H9 (cell line): ENCODE measurements around the gene DNASE1L3. TPM values are rescaled to one million over a fixed set of nuclear protein-coding genes. Genes with fewer than 3 reads are reported as not detected.

Experiments used
- DNase-seq: peaks from one replicate; pipeline ENCODE4 v3.0.0-alpha.2; 2017
- H2AFZ ChIP-seq: one replicate; pipeline ENCODE4 v1.6.1; 2013; ENCODE audit warnings: mild to moderate bottlenecking, low read length, control low read depth, moderate library complexity
- H2AK5ac ChIP-seq: 2 replicates; pipeline ENCODE4 v1.6.1; 2013; ENCODE audit warnings: low read length, control low read depth, mixed read lengths; ENCODE audit not compliant: insufficient read length
- H2BK120ac ChIP-seq: one replicate; pipeline ENCODE4 v1.6.1; 2013; ENCODE audit warnings: low read depth, mild to moderate bottlenecking, low read length, control low read depth, inconsistent platforms; ENCODE audit not compliant: poor library complexity, severe bottlenecking
- H2BK12ac ChIP-seq: 2 replicates; pipeline ENCODE4 v1.6.1; 2013; ENCODE audit warnings: low read length, control low read depth, mixed read lengths, low read depth; ENCODE audit not compliant: insufficient read length
- H2BK15ac ChIP-seq: 2 replicates; pipeline ENCODE4 v1.6.1; 2013; ENCODE audit warnings: low read depth, low read length, control low read depth
- H2BK20ac ChIP-seq: one replicate; pipeline ENCODE4 v1.6.1; 2013; ENCODE audit warnings: low read depth, mild to moderate bottlenecking, low read length, control low read depth, inconsistent platforms; ENCODE audit not compliant: poor library complexity, severe bottlenecking
- H2BK5ac ChIP-seq: 2 replicates; pipeline ENCODE4 v1.6.1; 2013; ENCODE audit warnings: low read length, control low read depth, mixed read lengths; ENCODE audit not compliant: insufficient read length
- H3K14ac ChIP-seq: 2 replicates; pipeline ENCODE4 v1.6.1; 2013; ENCODE audit warnings: low read length, control low read depth; ENCODE audit not compliant: insufficient read depth
- H3K18ac ChIP-seq: 2 replicates; pipeline ENCODE4 v1.6.1; 2013; ENCODE audit warnings: low read depth, mild to moderate bottlenecking, mixed read lengths, low read length, control low read depth; ENCODE audit not compliant: insufficient read length
- H3K23ac ChIP-seq: 2 replicates; pipeline ENCODE4 v1.6.1; 2013; ENCODE audit warnings: low read length, control low read depth, mixed read lengths, low read depth; ENCODE audit not compliant: insufficient read length
- H3K23me2 ChIP-seq: 2 replicates; pipeline ENCODE4 v1.6.1; 2013; ENCODE audit warnings: low read depth, mild to moderate bottlenecking, mixed read lengths, low read length, control low read depth; ENCODE audit not compliant: insufficient read length, poor library complexity, severe bottlenecking
- H3K27ac ChIP-seq: 2 replicates; pipeline ENCODE4 v1.5.1; 2013; ENCODE audit warnings: low read length, control low read depth, mixed read lengths, low read depth; ENCODE audit not compliant: insufficient read length
- H3K27me3 ChIP-seq: 2 replicates; pipeline ENCODE4 v1.6.1; 2013; ENCODE audit warnings: low read length, control low read depth, inconsistent platforms; ENCODE audit not compliant: insufficient read depth
- H3K4ac ChIP-seq: 2 replicates; pipeline ENCODE4 v1.6.1; 2013; ENCODE audit warnings: low read depth, mild to moderate bottlenecking, control low read depth, inconsistent platforms, low read length, moderate library complexity
- H3K4me1 ChIP-seq: 2 replicates; pipeline ENCODE4 v1.6.1; 2013; ENCODE audit warnings: low read length, control low read depth, inconsistent platforms; ENCODE audit not compliant: insufficient read depth
- H3K4me2 ChIP-seq: 2 replicates; pipeline ENCODE4 v1.6.1; 2013; ENCODE audit warnings: low read length, control low read depth, mixed read lengths; ENCODE audit not compliant: insufficient read length, insufficient read depth
- H3K56ac ChIP-seq: 2 replicates; pipeline ENCODE4 v1.6.1; 2013; ENCODE audit warnings: low read depth, mild to moderate bottlenecking, mixed read lengths, low read length, control low read depth; ENCODE audit not compliant: insufficient read length
- H3K79me1 ChIP-seq: 2 replicates; pipeline ENCODE4 v1.6.1; 2013; ENCODE audit warnings: low read depth, mild to moderate bottlenecking, moderate library complexity, low read length, control low read depth, inconsistent platforms; ENCODE audit not compliant: insufficient read depth, poor library complexity, severe bottlenecking
- H3K79me2 ChIP-seq: 2 replicates; pipeline ENCODE4 v1.6.1; 2013; ENCODE audit warnings: low read length, control low read depth, inconsistent platforms; ENCODE audit not compliant: insufficient read depth
- H3K9ac ChIP-seq: 2 replicates; pipeline ENCODE4 v1.6.1; 2013; ENCODE audit warnings: low read length, control low read depth, mixed read lengths; ENCODE audit not compliant: insufficient read length; ENCODE audit errors: extremely low read depth
- H3K9me3 ChIP-seq: one replicate; pipeline ENCODE4 v1.6.1; 2013; ENCODE audit warnings: low read depth, low read length, inconsistent platforms; ENCODE audit not compliant: control insufficient read depth
- H3T11ph ChIP-seq: one replicate; pipeline ENCODE4 v1.6.1; 2013; ENCODE audit warnings: mild to moderate bottlenecking, low read length, control low read depth, inconsistent platforms
- H4K20me1 ChIP-seq: one replicate; pipeline ENCODE4 v1.6.1; 2013; ENCODE audit not compliant: control insufficient read depth, insufficient read length, insufficient read depth
- H4K5ac ChIP-seq: 2 replicates; pipeline ENCODE4 v1.6.1; 2013; ENCODE audit warnings: low read depth, mild to moderate bottlenecking, mixed read lengths, low read length, control low read depth; ENCODE audit not compliant: insufficient read length
- H4K8ac ChIP-seq: replicated peaks from 2 replicates; pipeline ENCODE4 v1.6.1; 2013; ENCODE audit warnings: low read length, control low read depth, mixed read lengths, low read depth; ENCODE audit not compliant: insufficient read length
- H4K91ac ChIP-seq: 2 replicates; pipeline ENCODE4 v1.6.1; 2013; ENCODE audit warnings: low read depth, mild to moderate bottlenecking, moderate library complexity, mixed read lengths, low read length, control low read depth; ENCODE audit not compliant: insufficient read length
- H3K27ac Mint-ChIP-seq, 3 experiments: 2 replicates in 2 of 3; 3 replicates in 1 of 3; pipeline ENCODE4 v1.8.0; 2020 to 2021; ENCODE audit warnings: mixed read lengths in 3 of 3, mild to moderate bottlenecking in 1 of 3, moderate library complexity in 1 of 3
- H3K27me3 Mint-ChIP-seq: 2 replicates; pipeline ENCODE4 v1.8.0; 2021; ENCODE audit warnings: low read depth, mild to moderate bottlenecking, moderate library complexity, mixed read lengths
- H3K36me3 Mint-ChIP-seq, 3 experiments: 2 replicates in 2 of 3; 3 replicates in 1 of 3; pipeline ENCODE4 v1.8.0; 2020 to 2021; ENCODE audit warnings: low read depth in 3 of 3, mixed read lengths in 3 of 3; ENCODE audit not compliant: insufficient read depth in 1 of 3
- H3K4me1 Mint-ChIP-seq, 2 experiments: 2 replicates each; pipeline ENCODE4 v1.8.0; 2020; ENCODE audit warnings: mixed read lengths in 2 of 2
- H3K4me3 Mint-ChIP-seq, 2 experiments: 2 replicates in 1 of 2; 3 replicates in 1 of 2; pipeline ENCODE4 v1.8.0; 2020 to 2021; ENCODE audit warnings: mild to moderate bottlenecking in 2 of 2, mixed read lengths in 2 of 2, moderate library complexity in 1 of 2
- H3K9me3 Mint-ChIP-seq, 2 experiments: 2 replicates in 1 of 2; 3 replicates in 1 of 2; pipeline ENCODE4 v1.8.0; 2020; ENCODE audit warnings: mild to moderate bottlenecking in 2 of 2, mixed read lengths in 2 of 2, moderate library complexity in 1 of 2
- WGBS: extraction: QIAGEN DNeasy Blood & Tissue Kit; methylation state at CpG from one replicate; pipeline ENCODE4 v1.1.7; 2013; ENCODE audit warnings: missing lambda C conversion rate, low lambda C conversion rate, mixed read lengths; ENCODE audit not compliant: insufficient read length; ENCODE audit errors: extremely low coverage; 5-methylcytosine and 5-hydroxymethylcytosine counted together
- total RNA-seq: library from RNA; stranded (reverse); gene quantifications from 2 replicates; pipeline ENCODE4 v1.2.1, GENCODE V29; 2021
- TF ChIP-seq, protein P1 (sequence below): fragments of 200-600 bp; sonication (generic); conservative IDR thresholded peaks from 3 replicates; pipeline ENCODE4 v1.8.0; 2021; ENCODE audit warnings: antibody characterized with exemption, mild to moderate bottlenecking

The DNASE1L3 gene
- total RNA-seq, 1 experiment from 2014 or later = not detected

DNA sequence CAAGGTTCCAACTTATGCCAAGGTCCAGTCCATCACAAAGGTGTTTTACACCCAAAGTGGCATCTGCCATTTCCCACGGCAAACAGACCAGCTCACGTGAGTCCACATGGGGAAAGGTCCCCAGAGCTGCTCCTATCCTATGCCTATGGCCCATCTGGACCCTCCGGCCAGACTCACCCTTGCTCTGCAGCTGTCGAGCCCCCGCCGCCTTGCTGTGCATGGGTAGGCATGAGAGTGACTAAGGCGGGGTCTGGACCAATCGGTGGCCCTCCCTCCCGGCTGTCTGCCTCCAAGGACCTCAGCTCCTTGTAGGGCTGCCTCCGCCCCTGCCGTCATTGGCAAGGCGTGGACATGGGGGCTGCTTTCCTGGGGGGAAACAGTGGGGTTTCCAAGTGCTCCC lies 26.9 kb downstream of the DNASE1L3 start:
- H3K23me2 ChIP-seq = no peaks in the 10 kb centered on the region
- H3K79me1 ChIP-seq = no peaks in the 10 kb centered on the region
- Mint-ChIP-seq H3K36me3 (no peaks in the 10 kb centered on the region), H3K9me3 (no peaks in the 10 kb centered on the region), H3K4me1 (peaks cover 6 to 7% of the 10 kb centered on the region in 2 experiments), H3K27ac (no peak overlapping the region), H3K4me3 (no peak overlapping the region), H3K27me3 (peaks cover 11% of the 10 kb centered on the region; the same call in 1 of the 2 replicates)
- no peak overlapping the region for H2BK20ac ChIP-seq
- H3K27ac ChIP-seq = no peak overlapping the region
- H4K91ac ChIP-seq = no peak overlapping the region
- no peak overlapping the region for H4K8ac ChIP-seq
- H3K56ac ChIP-seq = no peak overlapping the region
- no peak overlapping the region for H2BK12ac ChIP-seq
- no peak overlapping the region for H3K4ac ChIP-seq
- no peaks in the 10 kb centered on the region for H3K27me3 ChIP-seq
- no peaks in the 10 kb centered on the region for H3K79me2 ChIP-seq
- TF ChIP-seq, protein P1, sequence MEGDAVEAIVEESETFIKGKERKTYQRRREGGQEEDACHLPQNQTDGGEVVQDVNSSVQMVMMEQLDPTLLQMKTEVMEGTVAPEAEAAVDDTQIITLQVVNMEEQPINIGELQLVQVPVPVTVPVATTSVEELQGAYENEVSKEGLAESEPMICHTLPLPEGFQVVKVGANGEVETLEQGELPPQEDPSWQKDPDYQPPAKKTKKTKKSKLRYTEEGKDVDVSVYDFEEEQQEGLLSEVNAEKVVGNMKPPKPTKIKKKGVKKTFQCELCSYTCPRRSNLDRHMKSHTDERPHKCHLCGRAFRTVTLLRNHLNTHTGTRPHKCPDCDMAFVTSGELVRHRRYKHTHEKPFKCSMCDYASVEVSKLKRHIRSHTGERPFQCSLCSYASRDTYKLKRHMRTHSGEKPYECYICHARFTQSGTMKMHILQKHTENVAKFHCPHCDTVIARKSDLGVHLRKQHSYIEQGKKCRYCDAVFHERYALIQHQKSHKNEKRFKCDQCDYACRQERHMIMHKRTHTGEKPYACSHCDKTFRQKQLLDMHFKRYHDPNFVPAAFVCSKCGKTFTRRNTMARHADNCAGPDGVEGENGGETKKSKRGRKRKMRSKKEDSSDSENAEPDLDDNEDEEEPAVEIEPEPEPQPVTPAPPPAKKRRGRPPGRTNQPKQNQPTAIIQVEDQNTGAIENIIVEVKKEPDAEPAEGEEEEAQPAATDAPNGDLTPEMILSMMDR = no peak
- no peak overlapping the region for H3T11ph ChIP-seq
- no peak overlapping the region for H2BK120ac ChIP-seq
- H2AFZ ChIP-seq = no peak overlapping the region
- H3K9me3 ChIP-seq = no peaks in the 10 kb centered on the region
- H2BK5ac ChIP-seq = no peak overlapping the region
- no peak overlapping the region for H4K5ac ChIP-seq
- no peak overlapping the region for H3K9ac ChIP-seq
- no CpG with 5 or more reads among the region's 12 CpGs for WGBS
- no peak for DNase-seq
- no peak overlapping the region for H3K18ac ChIP-seq
- peaks cover under 1% of the 10 kb centered on the region; the same call in 1 of the 2 replicates for H3K4me1 ChIP-seq
- H3K23ac ChIP-seq = no peak overlapping the region
- no peak overlapping the region for H2AK5ac ChIP-seq
- no peak overlapping the region for H2BK15ac ChIP-seq
- H3K14ac ChIP-seq = no peak overlapping the region
- H3K4me2 ChIP-seq = no peak overlapping the region
- peaks cover 5% of the 10 kb centered on the region for H4K20me1 ChIP-seq
